SIG-M5 (cell line): ENCODE measurements around the gene GDA.
"Not testable (repeated sequence)": the region's sequence is repeated elsewhere in the genome, so short reads cannot be mapped to it uniquely, and the experiment has no call there.

Experiments used
- DNase-seq: peaks from one replicate; lab custom pipeline; 2025; lab: John Stamatoyannopoulos, UW

GDA gene

DNA sequence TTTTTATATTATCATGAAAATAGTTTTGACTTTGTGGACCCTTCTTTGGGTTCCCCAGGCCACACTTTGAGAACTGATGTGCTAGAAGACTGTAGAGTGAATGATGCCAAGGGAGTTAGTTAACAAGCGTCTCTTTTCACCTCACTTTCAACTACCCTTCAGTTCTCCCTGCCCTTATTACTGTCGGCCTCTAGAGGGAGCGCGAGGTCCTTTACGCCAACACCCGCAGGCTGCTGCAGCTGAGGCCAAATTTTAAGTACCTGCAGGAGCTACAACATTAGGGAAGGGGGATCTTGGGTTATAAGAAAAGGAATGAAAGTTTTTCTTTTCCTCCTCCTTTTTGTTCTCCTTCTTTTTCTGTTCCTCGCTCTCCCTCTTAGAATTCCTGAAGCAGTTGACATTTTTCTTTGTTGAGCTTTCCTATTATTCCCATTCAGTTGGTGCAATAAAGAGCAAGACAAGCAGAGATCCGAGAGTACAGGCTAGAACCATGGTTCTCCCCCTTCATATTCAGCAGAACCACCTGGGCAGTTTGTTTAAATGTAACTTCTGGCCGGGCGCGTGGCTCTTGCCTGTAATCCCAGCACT lies 131.8 kb downstream of the GDA start:
- no peak for DNase-seq

GRCh38 chr9:72289401-72289800 lies 140.2 kb downstream of the GDA start:
- no peak for DNase-seq

DNA sequence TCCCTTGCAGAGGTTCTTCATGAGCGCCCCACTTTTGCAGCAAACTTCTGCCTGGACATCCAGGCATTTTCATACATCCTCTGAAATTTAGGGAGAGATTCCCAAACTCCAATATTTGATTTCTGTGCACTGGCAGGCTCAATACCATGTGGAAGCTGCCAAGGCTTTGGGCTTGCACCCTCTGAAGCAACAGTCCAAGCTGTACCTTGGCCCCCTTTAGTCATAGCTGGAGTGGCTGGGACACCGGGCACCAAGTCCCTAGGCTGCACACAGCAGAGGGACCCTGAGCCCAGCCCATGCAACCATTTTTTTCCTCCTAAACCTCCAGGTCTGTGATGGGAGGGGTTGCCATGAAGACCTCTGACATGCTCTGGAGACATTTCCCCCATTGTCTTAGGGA lies 141.1 kb downstream of the GDA start:
- no peak for DNase-seq

DNA sequence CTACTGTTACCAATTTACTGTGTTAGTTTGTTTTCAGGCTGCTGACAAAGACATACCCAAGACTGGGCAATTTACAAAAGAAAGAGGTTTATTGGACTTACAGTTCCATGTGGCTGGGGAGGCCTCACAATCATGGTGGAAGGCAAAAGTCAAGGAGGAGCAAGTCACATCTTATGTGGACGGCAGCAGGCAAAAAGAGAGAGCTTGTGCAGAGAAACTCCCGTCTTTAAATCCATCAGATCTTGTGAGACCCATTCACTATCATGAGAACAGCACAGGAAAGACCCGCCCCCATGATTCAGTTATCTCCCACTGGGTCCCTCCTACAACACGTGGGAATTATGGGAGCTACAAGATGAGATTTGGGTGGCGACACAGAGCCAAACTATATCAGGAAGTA lies 142.3 kb downstream of the GDA start:
- not testable (repeated sequence) for DNase-seq

DNA sequence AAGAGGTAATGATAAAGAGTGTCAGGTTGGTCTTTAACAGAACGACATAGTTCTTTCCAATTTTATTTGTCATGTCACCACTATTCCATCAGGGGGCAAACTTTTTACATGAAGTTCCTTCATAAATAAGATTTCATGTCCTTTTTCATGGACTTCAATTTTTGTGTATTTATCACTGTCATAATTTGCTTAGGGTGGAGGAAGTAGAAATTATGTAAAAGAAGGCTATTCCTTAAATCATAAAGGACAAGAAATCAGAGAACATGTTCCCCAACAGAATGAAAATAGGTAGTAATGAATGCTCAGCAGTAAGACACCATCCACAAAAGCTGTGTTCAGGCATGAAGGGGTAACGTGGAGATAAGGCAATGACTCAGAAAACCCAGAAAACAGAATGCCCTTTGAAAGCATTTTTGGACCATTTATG lies 143.0 kb downstream of the GDA start:
- no peak for DNase-seq

- peak; percentile 92 for DNase-seq
Measured at GRCh38 chr9:72292874-72293607, 143.8 kb downstream of the GDA start.

GRCh38 chr9:72294936-72295335 lies 145.7 kb downstream of the GDA start:
- DNase-seq, result no peak

DNA sequence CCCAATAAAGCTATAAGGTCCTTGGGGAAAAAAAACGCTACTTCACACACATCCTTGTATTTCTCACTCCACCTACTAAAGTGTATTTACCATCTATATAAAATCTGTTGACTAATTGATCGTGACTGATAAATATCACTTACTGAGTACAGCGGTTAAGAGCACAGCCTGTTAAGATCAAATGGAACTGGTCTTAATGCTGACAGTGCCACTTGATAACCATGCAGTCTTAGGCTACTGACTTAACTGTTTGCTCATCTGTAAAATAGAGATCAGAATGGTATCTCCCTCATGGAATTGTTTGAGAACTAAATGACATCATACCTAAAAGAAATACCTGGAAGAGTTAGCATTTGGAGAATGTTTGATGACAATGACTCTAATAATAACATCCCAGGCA lies 148.3 kb downstream of the GDA start:
- DNase-seq, result no peak

DNA sequence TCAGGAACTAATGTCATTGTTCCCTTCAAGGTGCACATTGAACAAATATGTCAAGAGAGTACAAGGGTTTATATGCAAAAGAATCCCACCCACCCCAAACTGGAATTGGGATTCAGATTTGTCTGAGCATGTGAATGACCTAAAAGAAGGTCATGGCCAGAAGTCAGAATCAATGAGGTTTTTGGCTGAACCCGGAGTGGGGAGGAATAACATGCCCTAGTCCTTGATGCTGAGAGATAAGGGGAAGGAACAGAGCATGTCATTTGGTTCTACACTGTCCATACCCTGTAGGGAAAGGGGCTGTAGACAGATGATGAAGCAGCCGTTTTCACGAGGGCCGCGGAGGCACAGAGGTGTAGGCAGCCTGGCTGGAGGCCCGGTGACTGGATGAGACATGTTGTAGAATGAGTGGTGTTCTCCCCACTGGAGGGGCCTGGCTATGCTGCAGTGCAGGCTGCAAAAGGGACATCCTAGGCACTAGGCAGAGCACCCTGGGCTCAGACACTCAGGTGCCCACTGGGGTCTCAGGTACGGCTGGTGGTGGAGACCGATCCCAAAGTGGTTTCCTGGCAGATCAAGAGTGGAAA lies 149.9 kb downstream of the GDA start:
- DNase-seq, result no peak

- no peak for DNase-seq
Measured at GRCh38 chr9:72300873-72301272, 151.6 kb downstream of the GDA start.
